ENCODE data around the gene CDC6. TPM values are rescaled to one million over a fixed set of nuclear protein-coding genes. Genes with fewer than 3 reads are reported as not detected.

CDC6 gene
- total RNA-seq, 6 experiments from 2014 or later, result 16.9 to 36.0 (median 31.5) TPM

GRCh38 chr17:40352779-40353394 lies 65.2 kb downstream of the CDC6 start:
- no peak for DNase-seq
- Mint-ChIP-seq H3K27ac (0 out of 2 replicates have a peak overlapping the region, but pooled peaks have one; percentile 19), H3K4me3 (no peak overlapping the region), H3K27me3 (ENCODE audit: insufficient read depth) (no peaks in the 10 kb centered on the region; the same call in none of the 2 replicates), H3K4me1 (ENCODE audit: low read depth) (peaks cover 17% of the 10 kb centered on the region), H3K36me3 (ENCODE audit: low read depth) (peaks cover 23% of the 10 kb centered on the region), H3K9me3 (no peaks in the 10 kb centered on the region)
- no peak for TF ChIP-seq CTCF (IDR thresholded peaks at IDR 0.05)

Other genes with a start within 250 kb of the CDC6 start
- gene MED24, start 233.5 kb upstream of the CDC6 start, total RNA-seq (2021; fragmentation: NEBNext Ultra II Directional; extraction: Animal tissue kit (Norgen Biotek cat#: 25700)), result 10 to 100 TPM; 60.9 to 72.8 (median 65.3) TPM
- 10 to 100 TPM; 29.3 to 33.7 (median 30.7) TPM for gene THRA, start 224.9 kb upstream of the CDC6 start, total RNA-seq (2021; fragmentation: NEBNext Ultra II Directional; extraction: Animal tissue kit (Norgen Biotek cat#: 25700))
- 10 to 100 TPM; 11.2 to 15.8 (median 15.1) TPM for gene NR1D1, start 187.3 kb upstream of the CDC6 start, total RNA-seq (2021; fragmentation: NEBNext Ultra II Directional; extraction: Animal tissue kit (Norgen Biotek cat#: 25700))
- gene MSL1, start 165.9 kb upstream of the CDC6 start, total RNA-seq (2021; fragmentation: NEBNext Ultra II Directional; extraction: Animal tissue kit (Norgen Biotek cat#: 25700)), result 10 to 100 TPM; 61.2 to 67.8 (median 65.5) TPM
- gene CASC3, start 147.3 kb upstream of the CDC6 start, total RNA-seq (2021; fragmentation: NEBNext Ultra II Directional; extraction: Animal tissue kit (Norgen Biotek cat#: 25700)), result 10 to 100 TPM; 49.5 to 67.7 (median 62.0) TPM
- 1 to 10 TPM; 1.5 to 2.2 (median 1.8) TPM for gene RAPGEFL1, start 110.4 kb upstream of the CDC6 start, total RNA-seq (2021; fragmentation: NEBNext Ultra II Directional; extraction: Animal tissue kit (Norgen Biotek cat#: 25700))
- 10 to 100 TPM; 24.8 to 33.5 (median 29.8) TPM for gene WIPF2, start 68.6 kb upstream of the CDC6 start, total RNA-seq (2021; fragmentation: NEBNext Ultra II Directional; extraction: Animal tissue kit (Norgen Biotek cat#: 25700))
- gene RARA, start 21.3 kb downstream of the CDC6 start, total RNA-seq (2021; fragmentation: NEBNext Ultra II Directional; extraction: Animal tissue kit (Norgen Biotek cat#: 25700)), result 10 to 100 TPM; 27.1 to 32.2 (median 28.8) TPM
- gene GJD3, start 76.9 kb downstream of the CDC6 start, total RNA-seq (2021; fragmentation: NEBNext Ultra II Directional; extraction: Animal tissue kit (Norgen Biotek cat#: 25700)), result 1 to 10 TPM in 2 of 6 experiments, under 1 TPM in 4; 0.36 to 1.4 (median 0.81) TPM
- 100 to 1,000 TPM in 5 of 6 experiments, 10 to 100 TPM in 1; 73.2 to 170 (median 150) TPM for gene TOP2A, start 130.0 kb downstream of the CDC6 start, total RNA-seq (2021; fragmentation: NEBNext Ultra II Directional; extraction: Animal tissue kit (Norgen Biotek cat#: 25700))
- 100 to 1,000 TPM; 575 to 816 (median 659) TPM for gene IGFBP4, start 155.6 kb downstream of the CDC6 start, total RNA-seq (2021; fragmentation: NEBNext Ultra II Directional; extraction: Animal tissue kit (Norgen Biotek cat#: 25700))
- gene TNS4, start 213.7 kb downstream of the CDC6 start, total RNA-seq (2021; fragmentation: NEBNext Ultra II Directional; extraction: Animal tissue kit (Norgen Biotek cat#: 25700)), result under 1 TPM in 1 of 6 experiments, not detected in 5; 0.17 TPM